ENCODE data around the gene FSTL4.

- TF ChIP-seq CTCF (IDR thresholded peaks at IDR 0.05), result no peak
- no peak for TF ChIP-seq POLR2A (IDR thresholded peaks at IDR 0.05)
These were observed 362.7 kb downstream of the FSTL4 start for GRCh38 chr5:133249593-133249992.

All from Peyer's patch (tissue), 4 donors.